ENCODE measurements around the gene CARD9. TPM values are rescaled to one million over a fixed set of nuclear protein-coding genes. Genes with fewer than 3 reads are reported as not detected.

The CARD9 gene
- polyA plus RNA-seq, 1 of the 3 experiments (the other 2 are of a cell fraction), result 1.1 TPM

DNA sequence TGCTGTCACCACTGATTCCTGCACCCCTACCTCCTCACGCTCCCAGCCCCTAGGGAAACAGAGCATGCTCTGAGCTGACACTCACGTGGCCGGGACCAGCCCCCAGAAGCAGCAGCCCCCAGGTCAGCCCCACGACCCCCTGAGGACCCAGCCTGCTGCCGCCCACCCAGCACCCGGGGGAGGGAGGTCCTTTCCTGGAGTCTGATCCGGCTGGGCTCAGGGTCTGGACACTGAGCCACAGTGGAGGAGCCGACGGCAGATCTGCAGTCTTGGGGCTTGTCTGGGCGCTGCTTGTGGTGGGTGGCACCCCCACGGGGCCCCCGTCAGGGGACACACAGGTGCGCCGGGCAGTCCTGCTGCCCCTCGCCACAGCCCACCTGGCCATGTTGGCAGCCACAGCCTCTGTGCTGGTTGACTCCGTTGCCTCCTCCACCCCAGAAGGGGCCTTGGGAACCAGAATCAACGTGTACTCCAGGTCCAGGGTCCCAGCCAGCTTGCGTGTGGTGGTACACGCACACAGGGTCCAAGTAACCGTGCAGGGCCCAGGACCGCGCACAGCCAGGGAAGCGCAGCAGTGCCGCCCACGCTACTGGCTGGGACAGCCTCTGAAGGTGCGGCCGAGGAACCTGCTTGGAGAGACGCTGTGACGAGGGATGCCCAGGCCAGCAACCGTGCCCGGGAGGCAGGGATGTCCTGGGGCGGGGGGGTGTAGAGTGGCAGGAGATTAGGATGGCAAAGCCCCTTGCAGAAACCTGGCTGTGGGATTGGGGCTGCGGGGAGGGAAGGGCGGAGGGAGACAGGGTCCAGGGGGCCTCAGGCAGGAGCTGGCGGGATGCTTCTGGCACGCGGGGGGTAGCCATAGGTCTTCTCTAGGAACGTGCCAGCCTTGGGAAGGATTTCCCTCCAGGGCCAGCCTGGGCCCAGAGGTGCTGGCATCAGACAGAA lies 13.4 kb downstream of the CARD9 start:
- Histone ChIP-seq H3K36me3 (replicated peaks in 1 of 2; ENCODE audit: control insufficient read depth in 1 of 2, insufficient read depth in 2 of 2, low read length in 1 of 2) (peaks cover 0 to 22% of the 10 kb centered on the region in 2 experiments), H2AFZ (ENCODE audit: low read depth) (no peak overlapping the region), H4K20me1 (ENCODE audit: insufficient read depth) (0 out of 2 replicates have a peak, but pooled peaks cover 3% of the 10 kb centered on the region), H3K4me2 (no peak overlapping the region), H3K9me3 (no peaks in the 10 kb centered on the region), H3K4me3 (ENCODE audit: low read depth in 2 of 2, low read length in 1 of 2) (no peak overlapping the region), H3K9me2 (no peaks in the 10 kb centered on the region), H3K27me3 (ENCODE audit: insufficient read depth) (no peaks in the 10 kb centered on the region), H3K4me1 (ENCODE audit: control insufficient read depth in 1 of 2, insufficient read depth in 2 of 2, low read depth in 1 of 2, low read length in 1 of 2) (peaks cover 0 to 54% of the 10 kb centered on the region in 2 experiments; a peak in 1 of 4 replicates), H3F3A (replicated peaks; ENCODE audit: insufficient read depth) (no peaks in the 10 kb centered on the region), H3K27ac (ENCODE audit: low read depth in 2 of 2, low read length in 1 of 2) (peak overlapping the region in 1 of 2 experiments; percentile 96; a peak in 2 of 4 replicates), H3K9ac (no peak overlapping the region), H3K79me2 (ENCODE audit: insufficient read depth) (no peaks in the 10 kb centered on the region)
- WGBS (ENCODE audit: low lambda C conversion rate), result 97% methylated on average over 16 of the region's 38 CpGs
- TF ChIP-seq, protein P1, sequence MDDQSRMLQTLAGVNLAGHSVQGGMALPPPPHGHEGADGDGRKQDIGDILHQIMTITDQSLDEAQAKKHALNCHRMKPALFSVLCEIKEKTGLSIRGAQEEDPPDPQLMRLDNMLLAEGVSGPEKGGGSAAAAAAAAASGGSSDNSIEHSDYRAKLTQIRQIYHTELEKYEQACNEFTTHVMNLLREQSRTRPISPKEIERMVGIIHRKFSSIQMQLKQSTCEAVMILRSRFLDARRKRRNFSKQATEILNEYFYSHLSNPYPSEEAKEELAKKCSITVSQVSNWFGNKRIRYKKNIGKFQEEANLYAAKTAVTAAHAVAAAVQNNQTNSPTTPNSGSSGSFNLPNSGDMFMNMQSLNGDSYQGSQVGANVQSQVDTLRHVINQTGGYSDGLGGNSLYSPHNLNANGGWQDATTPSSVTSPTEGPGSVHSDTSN (IDR thresholded peaks at IDR 0.05), result peak; percentile 3; the same call in 1 of the 2 replicates
- TF ChIP-seq RAD21 (IDR thresholded peaks at IDR 0.05; ENCODE audit: low read length), result no peak
- CTCF ChIA-PET, result interaction anchor here (1.6 to 6.8 kb wide), 5 partner anchors 9 to 48 kb away, joined by 5 to 65 read pairs (median 28); partner anchors contain the start of genes CARD9 and SNAPC4
- no peak for DNase-seq
- POLR2A ChIA-PET, result interaction anchor here (1.4 kb wide), 1 partner anchor 12 kb away, joined by 3 read pairs; no protein-coding TSS in a partner anchor

DNA sequence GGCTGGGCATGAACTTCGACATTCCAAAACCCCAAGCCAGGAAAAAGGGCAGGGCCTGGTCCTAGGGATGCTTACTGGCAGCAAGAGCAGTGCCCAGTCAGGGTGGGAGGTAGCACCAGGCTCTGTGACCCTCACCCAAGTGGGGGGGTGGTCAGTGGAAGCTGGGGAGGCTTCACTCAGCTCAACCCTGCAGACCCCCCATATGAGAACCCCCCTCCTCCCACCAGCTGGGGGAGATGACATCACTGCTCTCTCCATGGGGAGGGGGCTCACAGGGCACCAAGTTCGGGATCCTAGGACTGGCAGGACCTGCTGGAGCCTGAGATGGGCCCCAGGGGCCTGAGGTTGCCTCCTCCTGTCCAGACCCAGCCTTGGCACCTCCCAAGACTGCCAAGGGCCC lies 14.6 kb downstream of the CARD9 start:
- Histone ChIP-seq H3F3A (replicated peaks; ENCODE audit: insufficient read depth) (no peaks in the 10 kb centered on the region), H3K9ac (no peak overlapping the region), H3K4me1 (ENCODE audit: control insufficient read depth in 1 of 2, insufficient read depth in 2 of 2, low read depth in 1 of 2, low read length in 1 of 2) (peaks cover 0 to 52% of the 10 kb centered on the region in 2 experiments; a peak in 1 of 4 replicates), H3K9me2 (no peaks in the 10 kb centered on the region), H3K79me2 (ENCODE audit: insufficient read depth) (no peaks in the 10 kb centered on the region), H2AFZ (ENCODE audit: low read depth) (no peak overlapping the region), H3K36me3 (replicated peaks in 1 of 2; ENCODE audit: control insufficient read depth in 1 of 2, insufficient read depth in 2 of 2, low read length in 1 of 2) (peaks cover 0 to 22% of the 10 kb centered on the region in 2 experiments), H4K20me1 (ENCODE audit: insufficient read depth) (0 out of 2 replicates have a peak, but pooled peaks cover 3% of the 10 kb centered on the region), H3K27me3 (ENCODE audit: insufficient read depth) (no peaks in the 10 kb centered on the region), H3K4me2 (no peak overlapping the region), H3K27ac (ENCODE audit: low read depth in 2 of 2, low read length in 1 of 2) (peak overlapping the region in 1 of 2 experiments; percentile 16; a peak in 1 of 4 replicates), H3K4me3 (ENCODE audit: low read depth in 2 of 2, low read length in 1 of 2) (no peak overlapping the region), H3K9me3 (no peaks in the 10 kb centered on the region)
- ChIA-PET POLR2A (no interaction called here), CTCF (interaction anchor here (1.6 to 1.9 kb wide), 2 partner anchors 13 to 46 kb away, joined by 6 to 7 read pairs; no protein-coding TSS in a partner anchor)
- TF ChIP-seq, protein P2, sequence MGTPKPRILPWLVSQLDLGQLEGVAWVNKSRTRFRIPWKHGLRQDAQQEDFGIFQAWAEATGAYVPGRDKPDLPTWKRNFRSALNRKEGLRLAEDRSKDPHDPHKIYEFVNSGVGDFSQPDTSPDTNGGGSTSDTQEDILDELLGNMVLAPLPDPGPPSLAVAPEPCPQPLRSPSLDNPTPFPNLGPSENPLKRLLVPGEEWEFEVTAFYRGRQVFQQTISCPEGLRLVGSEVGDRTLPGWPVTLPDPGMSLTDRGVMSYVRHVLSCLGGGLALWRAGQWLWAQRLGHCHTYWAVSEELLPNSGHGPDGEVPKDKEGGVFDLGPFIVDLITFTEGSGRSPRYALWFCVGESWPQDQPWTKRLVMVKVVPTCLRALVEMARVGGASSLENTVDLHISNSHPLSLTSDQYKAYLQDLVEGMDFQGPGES (IDR thresholded peaks at IDR 0.05; ENCODE audit: low read depth, low read length), result no peak
- TF ChIP-seq RAD21 (IDR thresholded peaks at IDR 0.05; ENCODE audit: low read length), result no peak
- no peak for TF ChIP-seq ELF1 (IDR thresholded peaks at IDR 0.05)
- TF ChIP-seq, protein P3, sequence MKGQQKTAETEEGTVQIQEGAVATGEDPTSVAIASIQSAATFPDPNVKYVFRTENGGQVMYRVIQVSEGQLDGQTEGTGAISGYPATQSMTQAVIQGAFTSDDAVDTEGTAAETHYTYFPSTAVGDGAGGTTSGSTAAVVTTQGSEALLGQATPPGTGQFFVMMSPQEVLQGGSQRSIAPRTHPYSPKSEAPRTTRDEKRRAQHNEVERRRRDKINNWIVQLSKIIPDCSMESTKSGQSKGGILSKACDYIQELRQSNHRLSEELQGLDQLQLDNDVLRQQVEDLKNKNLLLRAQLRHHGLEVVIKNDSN (IDR thresholded peaks at IDR 0.05; ENCODE audit: borderline replicate concordance, low read depth), result no peak
- TF ChIP-seq YY1 (IDR thresholded peaks at IDR 0.05; ENCODE audit: low read depth), result no peak
- TF ChIP-seq, protein P4, sequence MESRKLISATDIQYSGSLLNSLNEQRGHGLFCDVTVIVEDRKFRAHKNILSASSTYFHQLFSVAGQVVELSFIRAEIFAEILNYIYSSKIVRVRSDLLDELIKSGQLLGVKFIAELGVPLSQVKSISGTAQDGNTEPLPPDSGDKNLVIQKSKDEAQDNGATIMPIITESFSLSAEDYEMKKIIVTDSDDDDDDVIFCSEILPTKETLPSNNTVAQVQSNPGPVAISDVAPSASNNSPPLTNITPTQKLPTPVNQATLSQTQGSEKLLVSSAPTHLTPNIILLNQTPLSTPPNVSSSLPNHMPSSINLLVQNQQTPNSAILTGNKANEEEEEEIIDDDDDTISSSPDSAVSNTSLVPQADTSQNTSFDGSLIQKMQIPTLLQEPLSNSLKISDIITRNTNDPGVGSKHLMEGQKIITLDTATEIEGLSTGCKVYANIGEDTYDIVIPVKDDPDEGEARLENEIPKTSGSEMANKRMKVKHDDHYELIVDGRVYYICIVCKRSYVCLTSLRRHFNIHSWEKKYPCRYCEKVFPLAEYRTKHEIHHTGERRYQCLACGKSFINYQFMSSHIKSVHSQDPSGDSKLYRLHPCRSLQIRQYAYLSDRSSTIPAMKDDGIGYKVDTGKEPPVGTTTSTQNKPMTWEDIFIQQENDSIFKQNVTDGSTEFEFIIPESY (IDR thresholded peaks at IDR 0.05; ENCODE audit: borderline replicate concordance, low read depth), result no peak
- TF ChIP-seq TCF12 (IDR thresholded peaks at IDR 0.05), result no peak
- no peak for TF ChIP-seq MXI1 (IDR thresholded peaks at IDR 0.05; ENCODE audit: low read depth, low read length)
- WGBS (ENCODE audit: low lambda C conversion rate), result no CpG with 5 or more reads among the region's 2 CpGs
- no peak for DNase-seq

All from SK-N-SH (cell line).